K562 (cell line): ENCODE results near the gene COA7. TPM values are rescaled to one million over a fixed set of nuclear protein-coding genes. Genes with fewer than 3 reads are reported as not detected.

Source experiments
- CREM ChIP-seq: IDR thresholded peaks from 2 replicates; pipeline ENCODE4 v1.6.1; 2014; ENCODE audit warnings: antibody characterized with exemption, low read depth
- DPF2 ChIP-seq: fragments of 450-650 bp; IDR thresholded peaks from 2 replicates; pipeline ENCODE4 v1.6.1; 2016
- FOXK2 ChIP-seq, 2 experiments: fragments of 450-650 bp; IDR thresholded peaks in 1 of 2; conservative IDR thresholded peaks in 1 of 2; 2 replicates each; pipeline ENCODE4 v1.6.1; 2016; ENCODE audit warnings: low read depth in 2 of 2, mild to moderate bottlenecking in 1 of 2
- HDAC2 ChIP-seq: fragments of 450-650 bp; IDR thresholded peaks from 2 replicates; pipeline ENCODE4 v1.6.1; 2016; ENCODE audit warnings: mild to moderate bottlenecking
- HIVEP1 ChIP-seq: fragments of 250-450 bp; sonication (Bioruptor Pico); IDR thresholded peaks from 2 replicates; pipeline ENCODE4 v1.4.0; 2020; ENCODE audit warnings: mild to moderate bottlenecking
- KHSRP ChIP-seq: fragments of 450-650 bp; IDR thresholded peaks from 2 replicates; pipeline ENCODE4 v1.6.1; 2017
- TEAD4 ChIP-seq, 2 experiments: sonication (generic) in 1 of 2; formaldehyde crosslinking in 1 of 2; IDR thresholded peaks; 2 replicates each; pipeline versions ENCODE4 v1.6.1 to v1.8.0; 2012 to 2022; ENCODE audit warnings: borderline replicate concordance in 1 of 2, inconsistent platforms in 1 of 2, low read length in 1 of 2, mild to moderate bottlenecking in 1 of 2, missing genetic modification reagents in 1 of 2
- THRAP3 ChIP-seq: fragments of 450-650 bp; IDR thresholded peaks from 2 replicates; pipeline ENCODE4 v1.6.1; 2016; ENCODE audit warnings: mild to moderate bottlenecking, inconsistent platforms, borderline replicate concordance
- ZBTB40 ChIP-seq, 2 experiments: fragments of 450-650 bp in 1 of 2; sonication (generic) in 1 of 2; formaldehyde crosslinking in 1 of 2; IDR thresholded peaks; 2 replicates each; pipeline versions ENCODE4 v1.7.1 to v1.9.0; 2016 to 2022; ENCODE audit warnings: inconsistent platforms in 1 of 2, mild to moderate bottlenecking in 1 of 2, missing genetic modification reagents in 1 of 2
- ZNF165 ChIP-seq: fragments of 250-450 bp; sonication (Bioruptor Pico); IDR thresholded peaks from 2 replicates; pipeline ENCODE4 v1.4.0; 2020; ENCODE audit warnings: borderline replicate concordance
- ZNF280A ChIP-seq: fragments of 450-650 bp; IDR thresholded peaks from 2 replicates; pipeline ENCODE4 v1.6.1; 2018; ENCODE audit warnings: mild to moderate bottlenecking, low read depth; ENCODE audit not compliant: partially characterized antibody
- ZNF764 ChIP-seq: fragments of 250-450 bp; sonication (Bioruptor Pico); IDR thresholded peaks from 2 replicates; pipeline ENCODE4 v1.4.0; 2020; ENCODE audit warnings: low read depth, mild to moderate bottlenecking, moderate library complexity
- polyA plus RNA-seq, 8 experiments: library from polyadenylated mRNA; depleted of rRNA in 4 of 8; stranded (reverse) in 5 of 8; unstranded in 3 of 8; fragments of >200 nt; fragmentation: Nextera tagmentation in 2 of 8; fragmentation: Illumina TruSeq in 1 of 8; extraction: Ambion mirVana in 2 of 8; extraction: Trizol in 1 of 8; gene quantifications; 2 replicates each; pipeline versions ENCODE4 v1.2.1 to v1.2.3, GENCODE V29; 2011 to 2014; ENCODE audit warnings: inconsistent platforms in 1 of 8, missing spikeins in 1 of 8
- total RNA-seq, 7 experiments: library from RNA; depleted of rRNA in 6 of 7; stranded (reverse); fragments of >200 nt in 6 of 7; fragmentation: Illumina TruSeq in 2 of 7; extraction: Trizol in 2 of 7; gene quantifications; 2 replicates each; pipeline versions ENCODE4 v1.2.1 to v1.2.3, GENCODE V29; 2011 to 2021; ENCODE audit warnings: low replicate concordance in 1 of 7
- TF ChIP-seq, protein P1 (sequence below): sonication (generic); formaldehyde crosslinking; IDR thresholded peaks from 2 replicates; pipeline ENCODE4 v1.9.0; 2022; ENCODE audit warnings: mild to moderate bottlenecking, missing genetic modification reagents

COA7 gene
- total and polyA plus RNA-seq, 9 of the 15 experiments (the other 6 are each of a cell fraction or from before 2014, with no cell fraction given) = 19.4 to 82.8 (median 51.0) TPM

DNA sequence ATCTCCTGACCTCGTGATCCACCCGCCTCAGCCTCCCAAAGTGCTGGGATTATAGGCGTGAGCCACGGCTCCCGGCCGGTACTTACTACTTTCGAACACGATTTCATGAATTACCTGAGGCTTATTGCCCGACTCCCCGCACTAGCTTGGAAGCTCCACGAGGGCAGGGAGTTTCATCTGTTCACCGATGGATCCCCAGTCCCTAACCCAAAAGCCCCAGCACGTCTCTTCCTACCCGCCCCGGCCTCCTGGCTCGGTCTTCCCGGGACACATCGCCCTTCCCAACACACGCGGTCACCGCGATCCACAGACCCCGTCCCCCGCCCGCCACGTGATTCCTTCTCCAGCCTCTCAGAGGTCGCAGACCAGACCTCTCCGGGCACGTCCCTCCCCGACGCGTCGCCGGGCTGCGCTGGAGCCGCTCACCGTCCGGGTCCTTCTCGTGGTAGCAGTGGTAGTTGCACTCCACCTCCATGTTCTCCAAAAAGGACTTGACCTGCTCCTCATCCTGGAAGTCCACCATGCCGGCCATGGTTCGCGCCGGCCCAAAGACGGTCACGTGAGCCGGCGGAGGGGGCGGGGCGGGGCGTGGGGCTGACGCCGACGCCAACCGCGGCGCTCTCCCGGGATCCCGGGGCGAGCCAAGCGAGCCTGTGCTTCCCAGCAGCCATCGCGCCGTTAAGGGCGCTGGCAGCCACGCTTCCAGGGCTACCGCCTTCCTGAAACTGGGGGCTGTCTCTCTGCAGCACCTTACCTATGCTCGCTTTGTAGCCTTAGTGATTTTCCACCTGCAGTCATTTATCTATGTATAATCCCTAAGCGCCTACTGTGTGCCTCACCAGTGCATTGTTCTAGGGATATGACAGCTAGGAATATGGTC is at the start of gene COA7 (continued):
- TF ChIP-seq FOXK2 (conservative IDR thresholded peaks at IDR 0.05 in 1 of 2, IDR thresholded peaks at IDR 0.05 in 1 of 2; ENCODE audit: low read depth in 2 of 2) (peak in 1 of 2 experiments; percentile 4; a peak in 3 of 4 replicates), CREM (peak; percentile 79), HDAC2 (peak; percentile 65), THRAP3 (no peak), TEAD4 (IDR thresholded peaks at IDR 0.05; ENCODE audit: low read length) (no peak; the same call in none of the 2 replicates), TEAD4 (CRISPR knock-in tag; IDR thresholded peaks at IDR 0.05; ENCODE audit: borderline replicate concordance) (0 out of 2 replicates have a peak, but pooled peaks have one; percentile 62), KHSRP (no peak), ZBTB40 (IDR thresholded peaks at IDR 0.05) (no peak), ZBTB40 (CRISPR knock-in tag; IDR thresholded peaks at IDR 0.05) (0 out of 2 replicates have a peak, but pooled peaks have one; percentile 43), ZNF764 (CRISPR knock-in tag) (no peak), ZNF165 (peak; percentile 56; the same call in 1 of the 2 replicates), DPF2 (peak; percentile 14), ZNF280A (peak; percentile 5), HIVEP1 (no peak)
- TF ChIP-seq, protein P1, sequence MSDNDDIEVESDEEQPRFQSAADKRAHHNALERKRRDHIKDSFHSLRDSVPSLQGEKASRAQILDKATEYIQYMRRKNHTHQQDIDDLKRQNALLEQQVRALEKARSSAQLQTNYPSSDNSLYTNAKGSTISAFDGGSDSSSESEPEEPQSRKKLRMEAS (CRISPR knock-in tag) = peak; percentile 98
